Measurements from ENCODE around the gene TTLL11. TPM values are rescaled to one million over a fixed set of nuclear protein-coding genes. Genes with fewer than 3 reads are reported as not detected.

Gene TTLL11, protein sequence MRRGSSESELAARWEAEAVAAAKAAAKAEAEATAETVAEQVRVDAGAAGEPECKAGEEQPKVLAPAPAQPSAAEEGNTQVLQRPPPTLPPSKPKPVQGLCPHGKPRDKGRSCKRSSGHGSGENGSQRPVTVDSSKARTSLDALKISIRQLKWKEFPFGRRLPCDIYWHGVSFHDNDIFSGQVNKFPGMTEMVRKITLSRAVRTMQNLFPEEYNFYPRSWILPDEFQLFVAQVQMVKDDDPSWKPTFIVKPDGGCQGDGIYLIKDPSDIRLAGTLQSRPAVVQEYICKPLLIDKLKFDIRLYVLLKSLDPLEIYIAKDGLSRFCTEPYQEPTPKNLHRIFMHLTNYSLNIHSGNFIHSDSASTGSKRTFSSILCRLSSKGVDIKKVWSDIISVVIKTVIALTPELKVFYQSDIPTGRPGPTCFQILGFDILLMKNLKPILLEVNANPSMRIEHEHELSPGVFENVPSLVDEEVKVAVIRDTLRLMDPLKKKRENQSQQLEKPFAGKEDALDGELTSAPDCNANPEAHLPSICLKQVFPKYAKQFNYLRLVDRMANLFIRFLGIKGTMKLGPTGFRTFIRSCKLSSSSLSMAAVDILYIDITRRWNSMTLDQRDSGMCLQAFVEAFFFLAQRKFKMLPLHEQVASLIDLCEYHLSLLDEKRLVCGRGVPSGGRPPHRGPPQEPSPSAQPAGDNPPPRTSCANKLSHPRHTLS
- total RNA-seq (14.2 TPM), polyA plus RNA-seq (ENCODE audit: insufficient read depth in 1 of 8, insufficient read length in 8 of 8, low replicate concordance in 1 of 8) (10 to 100 TPM; 18.4 to 29.3 (median 20.2) TPM)
- long read RNA-seq, donor 1, transcript TTLL11-206 (3 exons, 1,038 nt): major isoform, 5 of 6 reads
- long read RNA-seq, donor 1, partial matches to known transcripts: 0 of 6 reads
- long read RNA-seq, donor 1, other reads (novel, unspliced or antisense): 0 of 6 reads
- long read RNA-seq, donor 2: 0 reads
- long read RNA-seq, donor 3, transcript TTLL11-206 (3 exons, 1,038 nt): major isoform, 10 of 15 reads
- long read RNA-seq, donor 3, transcript TTLL11-202 (4 exons, 2,012 nt): minor isoform, 5 of 15 reads
- long read RNA-seq, donor 3, partial matches to known transcripts: 0 of 15 reads
- long read RNA-seq, donor 3, other reads (novel, unspliced or antisense): 0 of 15 reads
- long read RNA-seq, donor 4, partial matches to known transcripts: 0 of 3 reads
- long read RNA-seq, donor 4, other reads (novel, unspliced or antisense): 0 of 3 reads
- long read RNA-seq, donor 5, partial matches to known transcripts: 0 of 7 reads
- long read RNA-seq, donor 5, other reads (novel, unspliced or antisense): 0 of 7 reads
- long read RNA-seq, donor 6, transcript TTLL11-206 (3 exons, 1,038 nt): major isoform, 5 of 9 reads
- long read RNA-seq, donor 6, partial matches to known transcripts: 0 of 9 reads
- long read RNA-seq, donor 6, other reads (novel, unspliced or antisense): 0 of 9 reads
- long read RNA-seq, donor 7, partial matches to known transcripts: 0 of 5 reads
- long read RNA-seq, donor 7, other reads (novel, unspliced or antisense): 0 of 5 reads
- long read RNA-seq, donor 8, partial matches to known transcripts: 0 of 1 reads
- long read RNA-seq, donor 8, other reads (novel, unspliced or antisense): 0 of 1 reads
- long read RNA-seq, donor 9, transcript TTLL11-206 (3 exons, 1,038 nt): major isoform, 5 of 7 reads
- long read RNA-seq, donor 9, partial matches to known transcripts: 0 of 7 reads
- long read RNA-seq, donor 9, other reads (novel, unspliced or antisense): 0 of 7 reads
- long read RNA-seq, donor 10, transcript TTLL11-206 (3 exons, 1,038 nt): major isoform, 5 of 6 reads
- long read RNA-seq, donor 10, partial matches to known transcripts: 0 of 6 reads
- long read RNA-seq, donor 10, other reads (novel, unspliced or antisense): 0 of 6 reads
- long read RNA-seq, donor 11, transcript TTLL11-206 (3 exons, 1,038 nt): major isoform, 5 of 9 reads
- long read RNA-seq, donor 11, partial matches to known transcripts: 0 of 9 reads
- long read RNA-seq, donor 11, other reads (novel, unspliced or antisense): 0 of 9 reads

GRCh38 chr9:122092611-122093506 lies at the start of gene TTLL11:
Gene TTLL11, minus strand, starts transcription at chr9:122093308. Its CDS starts 160 bp downstream, at chr9:122093148.
- WGBS (ENCODE audit: insufficient coverage): under 1% methylated on average over 87 of the region's 98 CpGs
- peak within 1 kb of the TSS; percentile 70 for H3K4me3 ChIP-seq (ENCODE audit: low read length)
- peaks cover 13% of the 10 kb centered on the region for H3K36me3 ChIP-seq (ENCODE audit: control insufficient read depth, insufficient read depth, low read length)
- peaks cover 32% of the 10 kb centered on the region for H3K4me1 ChIP-seq (ENCODE audit: control insufficient read depth, insufficient read depth, low read length)
- no peaks in the 10 kb centered on the region for H3K9me3 ChIP-seq (replicated peaks; ENCODE audit: control insufficient read depth, low read depth, low read length)
- peak within 1 kb of the TSS; percentile 9 for H3K27ac ChIP-seq (ENCODE audit: low read length)
- H3K27me3 ChIP-seq (ENCODE audit: control insufficient read depth, insufficient read depth, low read length): peaks cover 3% of the 10 kb centered on the region
- peak; percentile 98 for DNase-seq

- Histone ChIP-seq H3K9me3 (replicated peaks; ENCODE audit: control insufficient read depth, low read depth, low read length) (no peaks in the 10 kb centered on the region), H3K27ac (ENCODE audit: low read length) (no peak overlapping the region), H3K36me3 (ENCODE audit: control insufficient read depth, insufficient read depth, low read length) (peaks cover 39% of the 10 kb centered on the region), H3K4me3 (ENCODE audit: low read length) (no peak overlapping the region), H3K27me3 (ENCODE audit: control insufficient read depth, insufficient read depth, low read length) (no peaks in the 10 kb centered on the region), H3K4me1 (ENCODE audit: control insufficient read depth, insufficient read depth, low read length) (no peaks in the 10 kb centered on the region)
- 60% methylated on average over 1 of the region's 5 CpGs for WGBS (ENCODE audit: insufficient coverage)
- DNase-seq: no peak
These were observed 48.6 kb upstream of the TTLL11 start for GRCh38 chr9:122141671-122142070.

DNA sequence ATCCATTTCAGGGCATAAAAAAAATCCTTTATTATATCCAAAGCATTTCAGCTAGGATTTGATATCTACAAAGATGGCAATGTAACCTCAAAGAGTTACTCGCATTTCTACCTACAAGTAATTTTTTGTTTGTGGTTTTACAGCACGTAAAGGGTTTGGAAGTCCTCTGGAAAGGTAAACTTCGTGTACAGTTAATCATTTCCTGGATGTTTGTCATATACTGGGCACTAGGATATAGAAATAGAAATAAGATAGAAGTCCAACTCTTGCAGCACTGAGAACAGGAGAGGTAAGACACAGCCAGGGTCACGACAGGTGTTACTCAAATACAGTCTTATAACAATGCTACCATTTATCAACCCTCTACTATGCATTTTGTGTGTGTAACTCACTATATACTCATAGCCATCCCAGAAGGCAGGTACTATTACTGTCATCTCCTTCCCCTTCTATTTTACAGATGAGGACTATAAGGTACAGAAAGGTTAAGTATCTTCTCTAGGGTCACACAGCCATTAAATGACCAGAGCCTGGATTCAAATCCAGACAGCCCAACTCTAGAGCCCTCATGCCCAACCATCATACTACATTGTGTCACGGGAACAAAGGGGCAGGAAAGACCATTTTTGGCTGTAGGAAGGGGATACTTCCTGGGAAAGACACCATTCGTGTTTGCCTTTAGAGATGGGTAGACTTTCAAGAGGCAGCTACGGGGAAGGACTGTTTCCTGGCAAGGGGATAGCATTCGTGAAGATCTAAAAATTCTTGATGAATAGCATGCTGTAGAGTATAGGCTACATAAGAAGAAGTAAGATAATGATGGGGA lies 47.5 kb upstream of the TTLL11 start:
- 70% methylated on average over 3 of the region's 8 CpGs for WGBS (ENCODE audit: insufficient coverage)
- DNase-seq: no peak
- H3K4me1 ChIP-seq (ENCODE audit: control insufficient read depth, insufficient read depth, low read length): no peaks in the 10 kb centered on the region
- H3K9me3 ChIP-seq (replicated peaks; ENCODE audit: control insufficient read depth, low read depth, low read length): no peaks in the 10 kb centered on the region
- H3K36me3 ChIP-seq (ENCODE audit: control insufficient read depth, insufficient read depth, low read length): peaks cover 32% of the 10 kb centered on the region
- H3K4me3 ChIP-seq (ENCODE audit: low read length): no peak overlapping the region
- peak overlapping the region; percentile 35 for H3K27ac ChIP-seq (ENCODE audit: low read length)
- no peaks in the 10 kb centered on the region for H3K27me3 ChIP-seq (ENCODE audit: control insufficient read depth, insufficient read depth, low read length)

GRCh38 chr9:122138560-122139268 lies 45.6 kb upstream of the TTLL11 start:
- Histone ChIP-seq H3K4me3 (ENCODE audit: low read length) (no peak overlapping the region), H3K27ac (ENCODE audit: low read length) (no peak overlapping the region), H3K9me3 (replicated peaks; ENCODE audit: control insufficient read depth, low read depth, low read length) (no peaks in the 10 kb centered on the region), H3K36me3 (ENCODE audit: control insufficient read depth, insufficient read depth, low read length) (peaks cover 14% of the 10 kb centered on the region), H3K4me1 (ENCODE audit: control insufficient read depth, insufficient read depth, low read length) (no peaks in the 10 kb centered on the region), H3K27me3 (ENCODE audit: control insufficient read depth, insufficient read depth, low read length) (peaks cover 4% of the 10 kb centered on the region)
- DNase-seq: no peak
- 60% methylated on average over 7 of the region's 10 CpGs for WGBS (ENCODE audit: insufficient coverage)

DNA sequence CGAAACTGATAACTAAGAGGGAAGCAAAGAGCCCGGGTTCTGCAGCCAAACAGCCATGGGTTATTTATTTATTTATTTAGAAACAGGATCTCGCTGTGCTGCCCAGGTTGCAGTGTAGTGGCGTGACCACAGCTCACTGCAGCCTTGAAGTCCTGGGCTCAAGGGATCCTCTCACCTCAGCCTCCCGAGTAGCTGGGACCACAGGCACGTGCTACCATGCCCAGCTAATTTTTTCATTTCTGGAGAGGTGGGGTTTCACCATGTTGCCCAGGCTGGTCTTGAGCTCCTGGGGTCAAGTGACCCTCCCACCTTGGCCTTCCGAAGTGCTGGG lies 42.4 kb upstream of the TTLL11 start:
- Histone ChIP-seq H3K4me1 (ENCODE audit: control insufficient read depth, insufficient read depth, low read length) (peaks cover 4% of the 10 kb centered on the region), H3K9me3 (replicated peaks; ENCODE audit: control insufficient read depth, low read depth, low read length) (no peaks in the 10 kb centered on the region), H3K36me3 (ENCODE audit: control insufficient read depth, insufficient read depth, low read length) (no peaks in the 10 kb centered on the region), H3K27me3 (ENCODE audit: control insufficient read depth, insufficient read depth, low read length) (peaks cover 24% of the 10 kb centered on the region), H3K4me3 (ENCODE audit: low read length) (no peak overlapping the region), H3K27ac (ENCODE audit: low read length) (no peak overlapping the region)
- DNase-seq: no peak
- 71% methylated on average over 4 of the region's 7 CpGs for WGBS (ENCODE audit: insufficient coverage)

DNA sequence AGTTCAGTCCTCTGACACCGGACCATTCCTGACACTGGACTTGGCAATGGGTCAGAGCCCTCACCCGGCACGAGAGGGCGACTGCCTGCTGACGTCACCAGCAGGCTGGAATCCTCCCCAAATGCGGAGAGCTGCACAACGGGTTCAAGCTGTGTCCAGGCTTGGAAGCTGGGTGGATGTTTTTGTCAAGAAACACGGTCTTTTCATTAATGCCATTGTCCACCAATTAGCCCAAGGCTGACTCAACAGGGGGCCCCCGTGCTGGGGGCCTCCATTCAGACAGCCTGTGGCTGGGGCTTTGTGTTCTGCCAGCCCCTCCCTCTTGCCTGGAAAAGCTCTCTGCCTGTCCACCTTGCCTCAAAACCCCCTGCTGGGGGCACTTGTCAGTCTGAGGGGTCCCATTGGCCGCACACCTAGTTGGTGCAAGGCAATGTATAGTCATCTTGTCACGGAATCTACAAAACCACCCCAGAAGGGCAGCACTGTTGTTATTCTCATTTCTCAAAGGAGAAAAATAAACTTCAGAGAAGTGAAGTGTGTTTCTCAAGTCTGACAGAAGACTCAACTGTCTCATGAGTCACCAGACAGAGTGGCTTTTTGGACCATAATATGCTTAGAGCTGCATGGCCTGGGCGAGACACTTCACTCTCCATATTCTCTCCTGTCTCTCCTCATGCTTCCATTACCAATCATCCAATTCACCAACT lies 41.9 kb upstream of the TTLL11 start:
- H3K27ac ChIP-seq (ENCODE audit: low read length): no peak overlapping the region
- H3K9me3 ChIP-seq (replicated peaks; ENCODE audit: control insufficient read depth, low read depth, low read length): no peaks in the 10 kb centered on the region
- no peaks in the 10 kb centered on the region for H3K36me3 ChIP-seq (ENCODE audit: control insufficient read depth, insufficient read depth, low read length)
- no peak for DNase-seq
- H3K4me3 ChIP-seq (ENCODE audit: low read length): no peak overlapping the region
- peaks cover 24% of the 10 kb centered on the region for H3K27me3 ChIP-seq (ENCODE audit: control insufficient read depth, insufficient read depth, low read length)
- peaks cover 4% of the 10 kb centered on the region for H3K4me1 ChIP-seq (ENCODE audit: control insufficient read depth, insufficient read depth, low read length)
- 20% methylated on average over 7 of the region's 12 CpGs for whole genome bisulfite sequencing (ENCODE audit: insufficient coverage)

- H3K9me3 ChIP-seq (replicated peaks; ENCODE audit: control insufficient read depth, low read depth, low read length): no peaks in the 10 kb centered on the region
- DNase-seq: no peak
- H3K36me3 ChIP-seq (ENCODE audit: control insufficient read depth, insufficient read depth, low read length): no peaks in the 10 kb centered on the region
- peaks cover 24% of the 10 kb centered on the region for H3K27me3 ChIP-seq (ENCODE audit: control insufficient read depth, insufficient read depth, low read length)
- WGBS (ENCODE audit: insufficient coverage): 77% methylated on average over 8 of the region's 17 CpGs
- peak overlapping the region; percentile 62 for H3K27ac ChIP-seq (ENCODE audit: low read length)
- no peak overlapping the region for H3K4me3 ChIP-seq (ENCODE audit: low read length)
- peaks cover 4% of the 10 kb centered on the region for H3K4me1 ChIP-seq (ENCODE audit: control insufficient read depth, insufficient read depth, low read length)
These were observed 41.0 kb upstream of the TTLL11 start for GRCh38 chr9:122133984-122134535.
